GM19324 (cell line): ENCODE measurements around the gene ATP2A3.

ENCODE experiments used
- ATAC-seq: cut with Tn5 transposase; IDR thresholded peaks from one replicate; pipeline ENCODE4 v1.9.1; 2021; ENCODE audit warnings: mild to moderate bottlenecking, moderate library complexity; ENCODE audit not compliant: unreplicated experiment, low FRiP score

The ATP2A3 gene

DNA sequence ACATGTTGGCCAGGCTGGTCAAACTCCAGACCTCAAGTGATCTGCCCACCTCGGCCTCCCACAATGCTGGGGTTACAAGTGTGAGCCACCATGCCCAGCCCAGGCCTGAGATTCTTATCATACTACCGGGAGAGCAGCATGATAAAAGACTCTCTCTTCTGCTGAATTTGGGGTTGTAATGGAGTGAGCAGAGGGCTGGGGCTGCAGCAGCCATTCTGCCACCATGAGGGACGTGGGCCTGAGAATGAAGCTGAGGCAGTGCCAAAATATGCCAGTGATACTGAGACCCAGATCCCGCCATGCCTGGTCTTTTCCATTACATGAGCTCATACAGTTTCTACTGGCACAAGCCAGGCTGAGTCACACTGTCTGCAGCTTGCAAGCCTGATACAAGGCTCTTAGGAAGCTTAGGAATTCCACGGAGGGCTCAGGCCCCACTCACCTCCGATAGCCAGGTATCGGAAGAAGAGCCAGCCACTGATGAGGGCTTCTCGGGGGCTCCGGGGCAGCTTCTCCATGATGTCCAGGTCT is 28.3 kb downstream of the ATP2A3 start:
- ATAC-seq = no peak

DNA sequence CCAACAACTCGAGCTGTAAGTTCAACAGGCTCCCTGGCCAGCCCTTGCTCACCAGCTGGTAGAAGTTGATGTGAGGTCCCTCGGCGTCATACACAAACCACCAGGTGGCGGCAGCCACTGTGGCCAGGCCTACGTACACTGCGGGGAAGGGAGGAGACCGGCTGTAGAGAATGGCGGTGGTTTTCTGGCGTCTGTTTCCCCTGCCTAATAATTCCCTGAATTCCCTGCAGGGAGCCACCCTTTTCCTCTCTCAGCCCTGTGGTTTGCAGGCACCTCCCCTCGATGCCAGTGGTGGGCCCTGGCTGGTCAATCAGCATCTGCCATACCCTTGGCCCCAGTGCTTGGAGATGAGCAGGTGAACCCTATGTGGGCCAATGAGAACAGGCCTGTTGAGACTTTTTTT is 29.1 kb downstream of the ATP2A3 start:
- no peak for ATAC-seq

DNA sequence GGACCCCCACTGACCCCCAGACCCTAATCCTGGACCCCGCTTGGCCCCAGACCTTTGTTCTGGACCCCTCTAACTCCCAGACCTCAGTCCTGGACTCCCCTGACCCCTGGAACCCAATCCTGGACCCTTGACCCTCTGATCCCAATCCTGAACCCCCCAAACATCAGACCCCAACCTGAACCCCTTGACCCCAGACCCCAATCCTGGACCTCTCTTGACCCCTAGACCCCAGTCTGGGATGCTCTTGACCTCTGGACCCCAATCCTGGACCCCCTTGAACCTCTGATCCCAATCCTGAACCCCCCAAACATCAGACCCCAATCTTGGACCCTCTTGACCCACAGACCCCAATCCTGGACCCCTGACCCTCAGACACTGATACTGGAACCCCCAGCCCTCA is 34.5 kb downstream of the ATP2A3 start:
- ATAC-seq = no peak

DNA sequence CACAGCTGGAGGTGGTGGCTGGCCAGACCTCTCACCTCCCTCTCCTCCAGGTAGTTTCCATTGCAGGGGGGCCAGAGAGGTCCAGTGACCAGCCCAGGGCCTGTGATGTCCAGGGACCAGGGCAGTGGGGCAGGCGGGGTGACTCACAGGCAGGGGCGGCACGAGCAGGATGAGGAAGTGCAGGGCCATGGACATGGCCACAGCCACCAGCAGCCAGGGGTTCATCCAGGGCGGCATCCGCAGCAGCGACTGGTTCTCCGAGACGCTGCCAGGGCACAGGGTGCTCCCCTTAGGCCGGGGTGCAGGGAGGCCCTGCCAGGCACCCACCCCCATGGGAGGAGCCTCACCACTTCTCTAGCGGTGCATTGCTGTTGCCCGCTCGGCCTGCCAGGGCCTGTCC is 35.1 kb downstream of the ATP2A3 start:
- ATAC-seq = no peak

DNA sequence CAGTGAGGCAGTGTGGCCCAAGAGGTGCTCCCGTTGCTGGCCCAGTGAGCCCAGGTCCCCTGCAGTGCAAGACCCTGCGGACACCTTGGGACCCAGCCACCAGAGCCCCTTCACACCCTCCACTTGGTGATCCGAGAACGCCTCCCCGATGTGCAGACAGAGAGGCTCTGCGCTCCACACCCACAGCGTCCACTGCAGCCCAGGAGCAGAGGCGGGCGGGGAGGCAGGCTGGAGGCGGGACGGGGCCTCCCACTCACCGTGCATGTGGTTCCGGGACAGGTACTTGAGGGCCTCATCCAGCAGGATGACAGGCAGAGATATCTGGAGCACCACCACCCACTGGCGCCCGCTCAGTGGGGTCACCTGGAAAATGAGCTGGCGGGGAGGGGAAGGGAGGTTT is 35.8 kb downstream of the ATP2A3 start:
- no peak for ATAC-seq

DNA sequence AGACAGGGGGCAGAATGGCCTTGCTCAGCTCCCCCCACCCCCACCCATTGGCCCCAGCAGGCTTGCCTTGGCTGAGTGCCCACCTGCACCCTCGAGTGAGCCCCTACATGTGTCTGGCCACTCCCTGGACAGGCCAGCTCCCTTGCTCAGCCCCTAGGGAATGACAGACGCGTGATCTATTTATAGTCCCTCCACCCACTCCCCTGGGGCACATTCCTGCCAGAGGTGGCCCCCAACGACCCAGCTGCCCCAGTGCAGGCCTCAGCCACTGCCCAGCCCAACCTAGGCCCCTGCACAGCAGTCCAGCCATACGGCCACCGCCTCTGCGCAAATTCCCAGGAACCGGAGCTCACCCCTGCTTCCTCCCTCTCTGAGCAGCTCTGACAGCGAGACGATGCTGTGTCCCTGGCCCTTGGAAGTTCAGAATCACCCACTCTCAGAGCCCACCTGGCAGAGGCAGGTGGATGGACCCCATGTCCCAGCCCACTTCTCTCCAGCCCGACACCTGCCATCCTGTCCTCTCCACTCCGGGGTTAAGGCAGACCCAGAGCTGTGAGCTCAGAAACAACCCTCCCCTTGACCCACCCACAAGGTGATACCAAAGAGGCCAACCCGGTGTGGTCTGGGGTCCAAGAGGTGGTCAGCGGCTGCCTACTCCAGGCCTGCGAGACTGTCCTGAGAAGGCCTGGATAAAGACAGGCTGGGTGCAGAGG is 36.5 kb downstream of the ATP2A3 start:
- no peak for ATAC-seq

DNA sequence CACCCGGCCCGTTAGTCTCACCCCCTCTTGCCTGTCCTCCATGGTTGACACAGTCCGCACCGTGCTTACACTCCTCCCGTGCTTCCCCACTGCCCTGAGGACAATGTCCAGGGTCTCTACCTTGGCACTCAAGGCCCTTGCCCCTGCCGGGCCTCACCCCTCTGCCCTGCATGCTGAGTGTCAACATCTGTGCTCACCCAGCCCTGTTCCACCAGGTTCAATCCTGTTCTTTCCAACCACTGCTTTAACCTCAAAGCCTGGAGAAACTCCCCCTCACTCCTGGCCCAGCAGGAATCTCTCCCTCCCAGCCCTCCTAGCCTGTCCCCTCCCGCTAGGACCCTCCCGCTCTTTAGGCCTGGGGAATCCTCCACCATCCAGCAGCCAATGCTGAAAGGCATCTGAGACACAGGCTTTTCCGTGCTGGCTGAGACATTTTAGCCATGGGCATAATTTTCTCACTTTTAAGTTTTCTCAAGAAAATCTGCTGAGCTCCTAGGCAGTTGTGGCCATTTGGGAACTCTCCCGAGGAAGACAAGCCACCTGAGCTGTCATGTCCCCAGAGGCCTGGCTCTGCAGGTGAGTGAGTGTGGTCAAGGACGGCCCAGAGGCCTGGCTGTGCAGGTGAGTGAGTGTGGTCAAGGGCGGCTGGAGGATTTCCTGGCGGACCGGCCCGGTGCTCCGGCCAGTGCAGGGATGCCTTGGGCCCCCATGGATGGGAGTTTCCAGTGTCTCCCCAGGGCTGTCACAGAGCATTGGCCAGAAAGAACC is 37.2 kb downstream of the ATP2A3 start:
- ATAC-seq = no peak

DNA sequence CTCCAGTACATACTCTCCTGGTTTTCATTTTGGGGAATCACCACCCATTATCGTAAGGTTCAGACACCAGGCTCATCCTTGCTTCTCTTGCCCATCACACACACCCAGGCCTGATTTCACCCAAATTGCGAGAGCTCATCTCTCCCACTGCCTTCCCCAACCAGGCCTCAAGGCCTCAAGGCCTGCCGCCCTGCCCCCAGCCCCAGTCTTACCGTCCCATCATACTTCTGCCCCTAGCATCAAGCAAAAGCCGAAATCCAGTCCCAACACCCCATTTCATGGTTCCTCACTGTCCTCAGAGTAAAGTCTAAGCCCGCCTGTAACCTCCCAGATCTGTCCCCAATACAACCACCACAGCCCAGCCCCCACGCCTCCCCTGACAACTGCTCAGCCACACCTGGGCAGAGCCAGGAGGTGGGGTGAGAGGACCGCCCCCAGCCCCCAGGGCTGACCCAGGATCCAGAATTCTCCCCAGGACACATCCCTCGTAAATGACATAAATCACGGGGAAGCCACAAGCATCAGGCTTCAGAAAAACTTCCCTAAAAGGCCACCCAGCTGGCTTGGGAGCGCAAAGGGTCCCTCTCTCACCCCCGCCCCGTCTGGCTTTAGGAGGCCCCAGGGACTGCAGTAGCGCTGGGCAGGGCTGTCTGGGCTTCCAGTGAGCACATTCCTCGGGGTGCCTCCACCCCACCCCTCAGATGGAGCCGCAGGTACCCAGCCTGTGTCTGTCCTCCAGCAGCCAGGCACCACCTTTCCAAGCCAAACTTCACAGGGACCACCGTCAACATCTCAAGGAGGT is 38.4 kb downstream of the ATP2A3 start:
- ATAC-seq = no peak

DNA sequence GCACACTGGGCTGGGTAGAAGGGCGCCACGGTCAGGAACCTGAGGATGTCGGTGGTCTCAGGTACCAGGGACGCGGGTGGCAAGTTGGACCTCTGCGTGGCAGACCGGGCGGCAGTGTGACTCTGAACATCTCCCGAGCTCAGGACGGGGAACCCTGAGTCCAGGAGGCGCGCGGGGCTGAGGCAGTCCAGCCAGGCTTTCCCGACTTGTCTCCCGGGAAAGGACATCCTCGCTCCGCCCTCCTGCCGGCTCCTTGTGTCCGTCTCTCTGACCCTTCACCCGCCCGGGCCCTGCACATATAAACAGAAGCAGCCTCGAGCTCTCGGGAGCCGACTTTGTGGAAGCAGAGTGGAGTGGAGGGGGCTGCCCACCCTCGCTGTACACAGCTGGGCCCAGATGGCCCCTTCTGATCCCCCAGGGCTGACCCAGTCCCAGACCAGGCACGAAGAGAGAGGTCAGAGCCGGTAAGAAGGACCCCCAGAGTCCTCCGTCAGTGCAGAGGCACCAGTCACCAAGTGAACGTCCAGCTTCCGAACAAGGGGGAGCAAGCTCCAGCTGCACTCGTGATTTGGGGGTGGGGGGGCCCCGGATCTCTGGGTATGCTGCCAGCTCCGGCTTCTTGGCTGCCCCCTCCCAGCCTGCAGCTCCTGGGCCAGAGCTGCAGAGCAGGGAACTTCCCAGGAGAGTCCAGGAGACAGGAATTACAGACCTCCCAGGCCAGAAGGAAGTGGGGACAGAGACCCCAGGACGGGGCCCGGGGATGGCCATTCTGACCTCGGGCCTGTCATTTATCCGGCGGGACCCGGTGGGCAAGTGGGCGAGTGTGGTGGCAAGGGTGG is 39.5 kb downstream of the ATP2A3 start:
- ATAC-seq = no peak

DNA sequence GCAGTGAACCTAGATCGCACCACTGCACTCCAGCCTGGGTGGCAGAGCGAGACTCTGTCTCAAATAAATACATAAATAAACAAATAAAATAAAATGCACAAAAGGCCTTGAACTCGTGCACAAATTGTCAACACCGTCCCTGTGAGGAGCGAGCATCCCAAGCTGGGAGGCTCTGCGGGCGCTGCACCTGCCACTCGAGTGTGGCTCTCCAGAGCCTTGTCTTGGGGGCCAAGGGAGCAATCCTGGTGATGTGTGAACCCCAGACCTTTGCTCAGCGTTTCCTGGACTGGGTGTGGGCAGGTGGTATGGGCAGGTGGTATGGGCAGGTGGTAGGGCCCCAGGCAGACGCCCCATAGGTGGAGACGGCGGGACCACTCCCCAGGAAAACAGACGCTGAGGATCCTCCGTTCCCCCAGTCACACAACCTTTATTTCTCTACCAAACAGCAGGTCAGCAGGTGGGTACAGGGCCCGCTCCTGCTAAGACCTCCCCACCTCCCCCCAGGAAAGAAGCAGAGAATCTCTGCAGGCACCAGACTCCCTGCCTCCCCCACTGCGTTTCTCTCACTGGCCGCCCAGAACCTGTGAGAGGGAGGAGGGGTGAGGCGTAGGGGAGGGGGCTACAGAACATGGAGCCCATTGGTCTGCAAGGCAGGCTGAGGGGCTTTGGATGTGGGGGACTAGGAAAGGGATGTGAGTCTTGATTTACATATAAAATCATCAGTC is 40.6 kb downstream of the ATP2A3 start:
- ATAC-seq = no peak

DNA sequence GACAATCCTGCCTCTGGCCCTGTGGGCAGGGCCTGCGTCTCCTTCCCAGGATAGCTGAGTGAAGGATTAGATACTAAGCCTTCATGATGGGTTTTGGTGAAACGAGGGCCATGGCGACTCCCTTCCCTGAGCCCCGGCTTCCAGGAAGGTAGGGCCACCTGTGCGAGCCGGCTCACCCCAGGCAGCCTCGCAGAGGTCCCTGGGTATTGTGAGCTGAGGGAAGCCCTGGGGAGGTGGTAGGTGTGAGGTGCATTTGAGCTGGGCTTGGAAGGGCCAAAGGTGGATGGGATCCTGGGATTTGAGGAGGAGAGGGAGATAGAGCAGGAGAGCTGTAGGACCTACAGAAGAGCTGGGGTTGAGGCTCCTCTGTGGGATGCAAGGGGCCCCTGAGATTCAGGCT is 41.5 kb downstream of the ATP2A3 start:
- no peak for ATAC-seq

DNA sequence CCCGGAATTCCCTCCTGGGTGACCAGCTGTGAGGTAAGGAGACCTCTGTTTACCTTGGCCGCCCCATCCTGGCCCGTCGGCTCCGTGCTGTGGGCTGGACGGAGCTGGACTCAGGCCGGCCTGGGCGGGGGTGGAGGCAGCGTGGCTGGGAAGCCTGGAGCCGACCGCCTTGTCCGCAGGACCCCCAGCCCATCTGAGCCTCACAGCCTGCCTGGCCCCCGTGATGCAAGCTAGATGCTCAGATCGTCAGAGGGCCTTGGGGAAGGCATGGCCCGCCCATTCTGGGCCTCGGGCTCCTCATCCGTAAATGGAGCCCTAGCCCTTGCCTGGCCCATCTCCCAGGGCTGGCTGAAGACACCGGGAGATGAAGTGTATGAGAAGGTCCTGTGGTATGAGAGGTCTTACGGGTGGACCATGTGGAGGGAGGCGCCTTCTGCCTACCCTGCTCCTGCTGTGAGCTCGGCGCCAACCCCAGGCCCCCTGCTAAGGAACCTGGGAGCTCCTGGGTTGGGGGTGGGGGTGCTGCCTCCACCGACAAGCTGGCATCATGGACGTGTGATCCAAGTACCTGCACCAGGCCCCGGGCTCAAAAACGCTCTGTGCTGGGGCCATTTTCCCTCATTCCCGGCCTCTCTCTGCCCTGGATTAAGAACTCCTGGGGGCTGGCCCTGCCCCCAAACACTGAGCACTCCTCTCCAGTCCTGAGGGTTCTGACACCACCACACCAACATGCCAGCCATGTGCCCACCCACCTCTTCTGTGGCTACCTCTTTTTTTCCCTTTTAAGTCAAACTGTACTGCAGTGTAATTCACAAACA is 42.5 kb downstream of the ATP2A3 start:
- no peak for ATAC-seq

DNA sequence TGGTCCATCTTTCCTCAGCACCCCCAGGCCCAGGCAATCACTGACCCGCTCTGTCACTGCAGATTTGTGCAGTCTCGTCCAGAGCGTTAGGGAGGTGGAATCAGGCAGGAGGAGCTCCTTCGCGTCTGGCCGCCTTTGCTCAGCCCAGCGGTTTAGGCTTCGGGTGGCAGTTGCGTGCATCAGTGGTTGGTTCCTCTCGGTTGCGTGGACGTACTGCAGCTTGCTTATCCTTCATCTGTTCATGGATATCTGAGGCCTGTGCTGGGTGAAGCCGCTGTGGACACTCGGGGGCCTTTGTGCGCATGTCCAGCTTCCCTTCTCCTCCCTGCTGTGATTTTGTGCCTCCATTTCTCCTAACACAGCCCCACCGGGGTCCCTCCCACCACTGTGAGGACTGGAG is 43.2 kb downstream of the ATP2A3 start:
- no peak for ATAC-seq

DNA sequence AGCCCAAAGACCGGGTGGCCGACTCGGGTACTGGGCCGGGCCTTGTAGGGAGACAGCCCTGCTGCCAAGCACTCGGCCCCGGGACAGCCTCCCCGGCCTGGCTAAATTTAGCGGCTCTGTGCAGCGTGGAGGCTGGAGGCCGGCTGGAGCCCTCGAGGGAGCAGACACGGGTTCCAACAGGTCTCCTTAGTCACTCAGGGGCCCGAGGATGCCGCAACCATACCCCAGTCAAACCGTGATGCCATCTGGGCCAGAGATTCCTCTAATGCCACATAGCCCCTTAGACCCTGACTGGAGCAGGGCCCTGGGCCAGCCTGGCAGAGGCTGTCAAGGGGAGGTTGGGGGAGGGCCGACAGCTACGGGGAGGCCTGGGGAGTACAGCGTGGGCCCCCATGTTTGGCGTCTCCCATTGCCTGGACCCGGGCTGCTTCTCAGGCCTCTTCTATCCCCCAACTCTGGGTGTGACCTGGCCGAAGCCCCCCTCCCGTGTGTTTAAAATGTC is 45.1 kb downstream of the ATP2A3 start:
- no peak for ATAC-seq

DNA sequence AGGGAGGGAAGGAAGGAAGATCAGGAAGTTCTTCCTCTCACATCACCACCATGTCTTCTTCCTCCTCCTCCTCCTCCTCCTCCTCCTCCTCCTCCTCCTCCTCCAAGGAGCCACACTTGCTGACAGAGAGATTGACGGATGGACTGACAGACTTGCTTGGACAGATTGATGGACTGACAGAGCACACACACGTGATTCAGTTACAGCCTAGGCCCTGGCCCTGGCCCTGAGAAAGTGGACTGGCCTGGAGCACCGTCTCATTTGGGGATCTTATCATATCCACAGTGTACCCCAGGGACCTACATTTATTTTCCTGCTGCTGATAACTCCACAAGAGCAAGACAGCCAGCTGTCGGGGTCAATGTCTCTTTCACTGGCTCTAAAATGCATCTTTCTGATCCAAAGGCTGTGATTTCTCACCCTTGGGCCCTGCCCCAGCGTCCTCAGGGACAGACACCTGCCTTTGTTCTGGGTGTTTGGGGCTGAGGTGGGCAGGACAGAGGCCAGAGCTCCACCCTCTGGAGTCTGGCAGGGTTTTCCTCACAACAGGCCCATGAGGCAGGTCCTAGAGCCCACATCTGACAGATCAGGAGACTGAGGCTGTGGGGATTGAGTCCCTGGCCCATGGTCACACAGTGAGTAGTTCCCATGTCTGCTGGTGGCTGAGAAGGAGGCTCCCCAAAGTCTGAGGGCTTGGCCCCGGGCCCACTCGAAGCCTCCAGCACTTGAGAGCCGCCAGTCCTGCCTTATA is 45.7 kb downstream of the ATP2A3 start:
- no peak for ATAC-seq

DNA sequence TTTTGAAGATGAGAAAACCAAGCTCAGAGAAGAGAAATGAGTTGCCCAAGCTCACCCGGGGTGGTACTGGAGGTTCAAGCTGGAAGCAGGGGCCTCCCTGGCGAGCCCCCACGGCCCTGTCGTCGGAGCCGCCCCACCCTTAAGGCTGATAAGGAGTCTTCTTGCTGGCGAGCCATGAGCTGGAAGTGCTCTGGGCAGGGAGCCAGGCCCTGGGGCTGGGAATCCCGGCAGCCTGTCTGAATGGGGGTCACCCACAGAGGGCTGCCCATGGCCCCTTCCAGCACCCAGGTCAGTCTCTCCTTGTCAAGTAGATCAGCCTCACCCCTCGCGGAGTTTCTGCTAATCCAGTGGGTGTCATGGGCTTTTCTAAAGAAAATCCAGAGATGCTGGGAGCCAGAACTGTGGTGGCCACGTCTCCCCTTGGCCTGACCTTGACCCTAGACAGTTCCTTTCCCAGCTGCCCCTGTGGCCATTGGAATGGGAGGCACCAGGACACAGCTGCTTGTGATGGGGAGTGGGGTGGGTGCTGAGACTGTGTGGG is 46.8 kb downstream of the ATP2A3 start:
- ATAC-seq = no peak

DNA sequence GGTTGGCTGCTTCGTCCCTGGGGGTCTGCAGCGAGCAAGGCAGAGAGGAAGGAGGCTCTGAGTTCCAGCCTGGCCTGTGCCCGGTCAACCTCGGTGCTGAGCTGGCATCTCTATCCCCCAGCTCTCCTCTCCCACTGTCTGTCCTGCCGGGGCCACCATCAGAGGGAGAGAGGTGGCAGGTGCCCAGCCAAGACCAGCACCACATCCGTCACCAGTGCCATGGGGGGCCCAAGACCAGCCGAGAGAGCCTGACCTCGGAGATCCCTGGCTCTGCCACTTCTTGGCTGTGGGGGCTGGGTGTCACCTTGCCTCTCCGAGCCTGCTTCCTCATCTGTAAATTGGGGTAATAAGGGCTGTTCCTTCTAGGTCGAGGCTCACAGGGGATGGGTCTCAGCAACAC is 47.4 kb downstream of the ATP2A3 start:
- no peak for ATAC-seq
